ENCODE data around the gene PNPLA2. TPM values are rescaled to one million over a fixed set of nuclear protein-coding genes. Genes with fewer than 3 reads are reported as not detected.

PNPLA2 gene
- total and polyA plus RNA-seq, 10 of the 15 experiments (the other 5 are each of a cell fraction or from before 2014, with no cell fraction given): 0.19 to 34.0 (median 8.1) TPM

DNA sequence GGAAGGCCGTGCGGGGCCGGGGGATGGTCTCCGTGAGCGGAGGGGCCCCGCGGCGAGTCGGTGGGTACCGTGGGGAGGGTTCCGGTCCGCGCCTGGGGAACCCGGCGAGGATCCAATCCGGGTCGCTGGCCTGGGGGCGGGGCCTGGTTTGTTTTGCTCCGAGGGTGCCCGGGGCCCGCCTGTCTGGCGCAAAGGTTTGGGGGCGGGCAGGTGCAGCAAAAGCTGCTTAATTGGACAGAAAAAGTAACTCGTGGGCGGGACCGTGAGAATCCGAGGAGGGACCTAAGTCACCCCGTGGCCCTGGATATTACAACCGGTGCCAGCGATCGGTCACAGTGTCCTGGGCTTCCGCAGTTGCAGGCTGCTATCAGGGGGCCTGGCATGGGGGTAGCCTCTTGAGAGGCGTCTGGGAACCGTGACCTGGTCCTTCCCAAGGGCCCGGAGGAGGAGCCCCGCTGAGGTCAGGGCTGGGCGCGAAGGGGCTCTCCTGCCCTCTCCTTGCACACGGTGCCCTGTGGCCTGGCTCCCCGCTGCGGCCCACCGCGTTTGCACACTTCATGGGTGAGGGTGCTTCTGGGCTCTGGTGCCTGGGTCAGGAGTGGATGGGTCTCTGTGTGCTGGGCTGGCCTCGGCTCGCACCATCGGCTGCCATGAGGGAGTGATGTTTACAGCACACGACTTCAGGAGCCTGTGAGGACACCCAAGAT is 1.4 kb downstream of the PNPLA2 start (continued):
- no peak for TF ChIP-seq ETV6 (conservative IDR thresholded peaks at IDR 0.05 in 1 of 2, IDR thresholded peaks at IDR 0.05 in 1 of 2; ENCODE audit: borderline replicate concordance in 1 of 2, low read depth in 1 of 2)
- TF ChIP-seq KLF5 (IDR thresholded peaks at IDR 0.05; ENCODE audit: partially characterized antibody): no peak
- no peak for TF ChIP-seq YBX1 (IDR thresholded peaks at IDR 0.05)
- TF ChIP-seq SREBF1 (IDR thresholded peaks at IDR 0.05; ENCODE audit: low read length): no peak
- TF ChIP-seq MTA3 (IDR thresholded peaks at IDR 0.05; ENCODE audit: borderline replicate concordance, low read length): no peak
- TF ChIP-seq, protein P1, sequence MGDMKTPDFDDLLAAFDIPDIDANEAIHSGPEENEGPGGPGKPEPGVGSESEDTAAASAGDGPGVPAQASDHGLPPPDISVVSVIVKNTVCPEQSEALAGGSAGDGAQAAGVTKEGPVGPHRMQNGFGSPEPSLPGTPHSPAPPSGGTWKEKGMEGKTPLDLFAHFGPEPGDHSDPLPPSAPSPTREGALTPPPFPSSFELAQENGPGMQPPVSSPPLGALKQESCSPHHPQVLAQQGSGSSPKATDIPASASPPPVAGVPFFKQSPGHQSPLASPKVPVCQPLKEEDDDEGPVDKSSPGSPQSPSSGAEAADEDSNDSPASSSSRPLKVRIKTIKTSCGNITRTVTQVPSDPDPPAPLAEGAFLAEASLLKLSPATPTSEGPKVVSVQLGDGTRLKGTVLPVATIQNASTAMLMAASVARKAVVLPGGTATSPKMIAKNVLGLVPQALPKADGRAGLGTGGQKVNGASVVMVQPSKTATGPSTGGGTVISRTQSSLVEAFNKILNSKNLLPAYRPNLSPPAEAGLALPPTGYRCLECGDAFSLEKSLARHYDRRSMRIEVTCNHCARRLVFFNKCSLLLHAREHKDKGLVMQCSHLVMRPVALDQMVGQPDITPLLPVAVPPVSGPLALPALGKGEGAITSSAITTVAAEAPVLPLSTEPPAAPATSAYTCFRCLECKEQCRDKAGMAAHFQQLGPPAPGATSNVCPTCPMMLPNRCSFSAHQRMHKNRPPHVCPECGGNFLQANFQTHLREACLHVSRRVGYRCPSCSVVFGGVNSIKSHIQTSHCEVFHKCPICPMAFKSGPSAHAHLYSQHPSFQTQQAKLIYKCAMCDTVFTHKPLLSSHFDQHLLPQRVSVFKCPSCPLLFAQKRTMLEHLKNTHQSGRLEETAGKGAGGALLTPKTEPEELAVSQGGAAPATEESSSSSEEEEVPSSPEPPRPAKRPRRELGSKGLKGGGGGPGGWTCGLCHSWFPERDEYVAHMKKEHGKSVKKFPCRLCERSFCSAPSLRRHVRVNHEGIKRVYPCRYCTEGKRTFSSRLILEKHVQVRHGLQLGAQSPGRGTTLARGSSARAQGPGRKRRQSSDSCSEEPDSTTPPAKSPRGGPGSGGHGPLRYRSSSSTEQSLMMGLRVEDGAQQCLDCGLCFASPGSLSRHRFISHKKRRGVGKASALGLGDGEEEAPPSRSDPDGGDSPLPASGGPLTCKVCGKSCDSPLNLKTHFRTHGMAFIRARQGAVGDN (IDR thresholded peaks at IDR 0.05): no peak
- TF ChIP-seq, protein P2, sequence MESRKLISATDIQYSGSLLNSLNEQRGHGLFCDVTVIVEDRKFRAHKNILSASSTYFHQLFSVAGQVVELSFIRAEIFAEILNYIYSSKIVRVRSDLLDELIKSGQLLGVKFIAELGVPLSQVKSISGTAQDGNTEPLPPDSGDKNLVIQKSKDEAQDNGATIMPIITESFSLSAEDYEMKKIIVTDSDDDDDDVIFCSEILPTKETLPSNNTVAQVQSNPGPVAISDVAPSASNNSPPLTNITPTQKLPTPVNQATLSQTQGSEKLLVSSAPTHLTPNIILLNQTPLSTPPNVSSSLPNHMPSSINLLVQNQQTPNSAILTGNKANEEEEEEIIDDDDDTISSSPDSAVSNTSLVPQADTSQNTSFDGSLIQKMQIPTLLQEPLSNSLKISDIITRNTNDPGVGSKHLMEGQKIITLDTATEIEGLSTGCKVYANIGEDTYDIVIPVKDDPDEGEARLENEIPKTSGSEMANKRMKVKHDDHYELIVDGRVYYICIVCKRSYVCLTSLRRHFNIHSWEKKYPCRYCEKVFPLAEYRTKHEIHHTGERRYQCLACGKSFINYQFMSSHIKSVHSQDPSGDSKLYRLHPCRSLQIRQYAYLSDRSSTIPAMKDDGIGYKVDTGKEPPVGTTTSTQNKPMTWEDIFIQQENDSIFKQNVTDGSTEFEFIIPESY (IDR thresholded peaks at IDR 0.05): no peak
- TF ChIP-seq TAF1 (IDR thresholded peaks at IDR 0.05; ENCODE audit: borderline replicate concordance, low read depth, low read length): peak; percentile 28; the same call in 1 of the 2 replicates
- 0 out of 2 replicates have a peak, but pooled peaks have one; percentile 11 for TF ChIP-seq HCFC1 (IDR thresholded peaks at IDR 0.05; ENCODE audit: low read length)
- TF ChIP-seq CREM (IDR thresholded peaks at IDR 0.05; ENCODE audit: low read depth): no peak
- TF ChIP-seq EGR1 (IDR thresholded peaks at IDR 0.05; ENCODE audit: borderline replicate concordance in 1 of 2, low read depth in 2 of 2, low read length in 2 of 2): peak in 1 of 2 experiments; percentile 54; a peak in 1 of 3 replicates
- no peak for TF ChIP-seq ATF7 (IDR thresholded peaks at IDR 0.05; ENCODE audit: low read depth)
- no peak for TF ChIP-seq MEF2A (IDR thresholded peaks at IDR 0.05; ENCODE audit: insufficient read depth, low read depth, low read length)
- no peak for TF ChIP-seq RUNX3 (IDR thresholded peaks at IDR 0.05; ENCODE audit: low read length)
- TF ChIP-seq STAT1 (conservative IDR thresholded peaks at IDR 0.05): no peak
- no peak for TF ChIP-seq SIX5 (IDR thresholded peaks at IDR 0.05; ENCODE audit: low read depth, low read length, severe bottlenecking)
- peak; percentile 16; the same call in 1 of the 2 replicates for TF ChIP-seq NR2F1 (conservative IDR thresholded peaks at IDR 0.05)
- TF ChIP-seq MXI1 (IDR thresholded peaks at IDR 0.05; ENCODE audit: low read depth, low read length): peak; percentile 63
- peak; percentile 17; the same call in 1 of the 2 replicates for TF ChIP-seq MTA2 (IDR thresholded peaks at IDR 0.05; ENCODE audit: low read depth)
- no peak for TF ChIP-seq CBX3 (IDR thresholded peaks at IDR 0.05; ENCODE audit: borderline replicate concordance, low read depth)
- TF ChIP-seq NFYB (IDR thresholded peaks at IDR 0.05; ENCODE audit: insufficient read depth, low read depth, low read length): no peak
- 0 out of 2 replicates have a peak, but pooled peaks have one; percentile 29 for TF ChIP-seq TCF12 (IDR thresholded peaks at IDR 0.05; ENCODE audit: low read depth, low read length)
- no peak for TF ChIP-seq STAT3 (IDR thresholded peaks at IDR 0.05; ENCODE audit: low read depth, low read length)

All from GM12878 (cell line).